NK-92 (cell line): ENCODE data around the gene CTU2.

Experiments used
- DNase-seq: peaks from one replicate; lab custom pipeline; 2025; ENCODE audit not compliant: unreplicated experiment; lab: John Stamatoyannopoulos, UW

Gene CTU2

GRCh38 chr16:88759976-88760350, 53.7 kb downstream of the CTU2 start:
- DNase-seq, result no peak

- no peak for DNase-seq
Measured at GRCh38 chr16:88760424-88761142, 54.3 kb downstream of the CTU2 start.

- no peak for DNase-seq
Measured at GRCh38 chr16:88761143-88761534, 54.8 kb downstream of the CTU2 start.

GRCh38 chr16:88761830-88762229, 55.5 kb downstream of the CTU2 start:
- no peak for DNase-seq

- no peak for DNase-seq
Measured at GRCh38 chr16:88762258-88762870, 56.1 kb downstream of the CTU2 start.

- DNase-seq, result no peak
Measured at GRCh38 chr16:88762941-88763340, 56.6 kb downstream of the CTU2 start.

- DNase-seq, result no peak
Measured at GRCh38 chr16:88763502-88764053, 57.3 kb downstream of the CTU2 start.

- no peak for DNase-seq
Measured at GRCh38 chr16:88764080-88764479, 57.8 kb downstream of the CTU2 start.

- no peak for DNase-seq
Measured at GRCh38 chr16:88764913-88765349, 58.6 kb downstream of the CTU2 start.
